Measurements from ENCODE around the gene KLHL2. TPM values are rescaled to one million over a fixed set of nuclear protein-coding genes. Genes with fewer than 3 reads are reported as not detected.

The KLHL2 gene
- total and polyA plus RNA-seq, 9 of the 15 experiments (the other 6 are each of a cell fraction or from before 2014, with no cell fraction given), result 2.5 to 11.3 (median 6.1) TPM

GRCh38 chr4:165294907-165295306 lies 87.5 kb downstream of the KLHL2 start:
- Histone ChIP-seq H3K4me2 (ENCODE audit: insufficient read depth, low read length) (no peak overlapping the region), H3K27me3 (ENCODE audit: control insufficient read depth in 2 of 2, insufficient read depth in 2 of 2, low read length in 2 of 2) (no peaks in the 10 kb centered on the region), H3K79me2 (ENCODE audit: control insufficient read depth, insufficient read depth, low read length) (no peaks in the 10 kb centered on the region), H3K27ac (ENCODE audit: extremely low read depth, low read depth, low read length) (no peak overlapping the region), H3K36me3 (ENCODE audit: control insufficient read depth, insufficient read depth, low read length) (peaks cover 13% of the 10 kb centered on the region; the same call in 2 of the 3 replicates), H3K9me1 (ENCODE audit: control insufficient read depth, insufficient read depth, low read length) (no peaks in the 10 kb centered on the region), H3K4me1 (replicated peaks in 1 of 2; ENCODE audit: control insufficient read depth in 2 of 2, insufficient read depth in 2 of 2, low read length in 2 of 2) (no peaks in the 10 kb centered on the region), H3K9me3 (replicated peaks; ENCODE audit: control insufficient read depth, insufficient read depth, low read depth, low read length) (no peaks in the 10 kb centered on the region), H2AFZ (ENCODE audit: low read depth, low read length) (no peak overlapping the region), H3K4me3 (no peak overlapping the region), H3K9ac (ENCODE audit: insufficient read depth in 1 of 2, low read depth in 2 of 2, low read length in 2 of 2) (no peak overlapping the region), H4K20me1 (replicated peaks; ENCODE audit: control insufficient read depth, insufficient read depth, low read length) (no peaks in the 10 kb centered on the region)
- BruUV-seq (replicated peaks), result no TSS peak
- ChIA-PET POLR2A (no interaction called here), CTCF (ENCODE audit: low intra/inter-chr PET ratio) (no interaction called here)
- TF ChIP-seq HINFP (tag; conservative IDR thresholded peaks at IDR 0.05; ENCODE audit: low read depth), result no peak
- TF ChIP-seq ZNF584 (CRISPR knock-in tag; IDR thresholded peaks at IDR 0.05; ENCODE audit: low read depth), result no peak
- no peak for TF ChIP-seq ERF (CRISPR knock-in tag; IDR thresholded peaks at IDR 0.05)
- TF ChIP-seq ZFP36 (IDR thresholded peaks at IDR 0.05; ENCODE audit: low read depth, low read length, partially characterized antibody), result no peak
- no peak for TF ChIP-seq ZNF354B (CRISPR knock-in tag; IDR thresholded peaks at IDR 0.05)
- no peak for TF ChIP-seq ZNF41 (CRISPR knock-in tag; conservative IDR thresholded peaks at IDR 0.05)
- TF ChIP-seq, protein P1, sequence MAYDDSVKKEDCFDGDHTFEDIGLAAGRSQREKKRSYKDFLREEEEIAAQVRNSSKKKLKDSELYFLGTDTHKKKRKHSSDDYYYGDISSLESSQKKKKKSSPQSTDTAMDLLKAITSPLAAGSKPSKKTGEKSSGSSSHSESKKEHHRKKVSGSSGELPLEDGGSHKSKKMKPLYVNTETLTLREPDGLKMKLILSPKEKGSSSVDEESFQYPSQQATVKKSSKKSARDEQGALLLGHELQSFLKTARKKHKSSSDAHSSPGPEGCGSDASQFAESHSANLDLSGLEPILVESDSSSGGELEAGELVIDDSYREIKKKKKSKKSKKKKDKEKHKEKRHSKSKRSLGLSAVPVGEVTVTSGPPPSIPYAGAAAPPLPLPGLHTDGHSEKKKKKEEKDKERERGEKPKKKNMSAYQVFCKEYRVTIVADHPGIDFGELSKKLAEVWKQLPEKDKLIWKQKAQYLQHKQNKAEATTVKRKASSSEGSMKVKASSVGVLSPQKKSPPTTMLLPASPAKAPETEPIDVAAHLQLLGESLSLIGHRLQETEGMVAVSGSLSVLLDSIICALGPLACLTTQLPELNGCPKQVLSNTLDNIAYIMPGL (CRISPR knock-in tag; IDR thresholded peaks at IDR 0.05), result no peak
- TF ChIP-seq, protein P2, sequence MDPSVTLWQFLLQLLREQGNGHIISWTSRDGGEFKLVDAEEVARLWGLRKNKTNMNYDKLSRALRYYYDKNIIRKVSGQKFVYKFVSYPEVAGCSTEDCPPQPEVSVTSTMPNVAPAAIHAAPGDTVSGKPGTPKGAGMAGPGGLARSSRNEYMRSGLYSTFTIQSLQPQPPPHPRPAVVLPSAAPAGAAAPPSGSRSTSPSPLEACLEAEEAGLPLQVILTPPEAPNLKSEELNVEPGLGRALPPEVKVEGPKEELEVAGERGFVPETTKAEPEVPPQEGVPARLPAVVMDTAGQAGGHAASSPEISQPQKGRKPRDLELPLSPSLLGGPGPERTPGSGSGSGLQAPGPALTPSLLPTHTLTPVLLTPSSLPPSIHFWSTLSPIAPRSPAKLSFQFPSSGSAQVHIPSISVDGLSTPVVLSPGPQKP (CRISPR knock-in tag; IDR thresholded peaks at IDR 0.05), result no peak
- FAIRE-seq (no peak), DNase-seq (ENCODE audit: extremely low read depth in 1 of 4, low spot score in 3 of 4) (no peak), ATAC-seq (no peak)
- in situ Hi-C loops (cut with MboI), result no loop called here
- intact Hi-C loops (cut with micrococcal nuclease), result no loop called here
- WGBS (ENCODE audit: insufficient coverage, low coverage, missing lambda C conversion rate), result 54% methylated on average over 5 of the region's 5 CpGs
